ENCODE results near the gene RNF217.

RNF217 gene

DNA sequence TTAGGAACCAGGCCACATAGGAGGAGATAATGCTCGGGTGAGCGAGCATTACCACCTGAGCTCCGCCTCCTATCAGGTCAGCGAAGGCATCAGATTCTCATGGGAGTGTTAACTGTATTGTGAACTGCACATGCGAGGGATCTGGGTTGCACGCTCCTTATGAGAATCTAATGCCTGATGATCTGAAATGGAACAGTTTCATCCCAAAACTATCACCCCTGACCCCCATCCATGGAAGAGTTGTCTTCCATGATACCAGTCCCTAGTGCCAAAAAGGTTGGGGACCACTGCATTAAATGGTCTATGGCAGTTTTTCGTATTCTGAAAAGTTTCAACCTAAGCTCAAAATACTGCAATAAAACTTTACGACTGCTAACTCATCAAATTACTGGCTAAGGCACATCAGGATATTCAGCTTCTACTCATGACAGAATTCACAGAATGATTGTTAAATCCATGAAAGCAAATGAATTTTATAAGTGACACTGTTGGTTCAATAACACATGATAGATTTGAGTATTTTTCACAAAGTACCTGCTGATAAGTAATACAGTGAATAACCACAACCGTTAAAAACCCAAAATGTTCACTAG lies 25.9 kb downstream of the RNF217 start:
- no peak for DNase-seq (ENCODE audit: low read depth in 1 of 2, low spot score in 1 of 2)

DNA sequence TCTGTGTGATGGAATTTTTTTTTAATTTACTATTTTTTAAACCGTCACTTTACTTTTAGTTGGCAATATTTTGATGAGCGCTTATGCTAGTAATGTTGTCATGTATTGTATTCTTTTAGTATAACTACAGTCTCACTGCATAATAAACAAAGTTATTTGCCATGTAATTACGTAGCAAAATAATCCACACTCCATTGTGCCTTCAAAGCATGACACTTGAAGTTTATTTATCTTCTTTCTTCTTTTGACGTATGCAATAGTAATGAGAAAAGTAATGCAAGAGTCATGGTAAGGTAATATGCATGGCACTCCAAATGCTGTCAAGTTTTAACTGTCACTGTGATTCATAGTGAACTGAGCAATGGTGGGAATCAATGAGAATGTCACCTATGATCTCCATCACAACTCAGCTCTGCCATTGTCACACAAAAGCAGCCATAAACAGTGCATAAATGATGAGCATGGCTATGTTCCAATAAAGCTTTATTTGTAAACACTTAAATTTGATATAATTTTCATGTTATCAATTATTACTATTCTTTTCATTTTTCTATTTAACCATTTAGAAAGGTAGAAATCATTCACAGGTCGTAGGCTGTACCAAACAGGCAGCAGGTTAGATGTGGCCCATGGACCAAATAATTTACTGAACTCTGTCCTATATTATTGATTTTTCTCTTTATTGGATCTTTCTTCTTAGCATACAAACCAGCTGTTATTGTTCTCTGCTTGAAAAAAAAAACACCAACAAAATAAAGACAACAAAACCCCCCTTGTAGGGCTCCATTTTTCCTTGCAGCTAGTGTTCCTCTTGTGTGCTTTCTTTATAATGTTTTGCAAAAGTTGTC lies 27.1 kb downstream of the RNF217 start:
- no peak for DNase-seq (ENCODE audit: low read depth in 1 of 2, low spot score in 1 of 2)

DNA sequence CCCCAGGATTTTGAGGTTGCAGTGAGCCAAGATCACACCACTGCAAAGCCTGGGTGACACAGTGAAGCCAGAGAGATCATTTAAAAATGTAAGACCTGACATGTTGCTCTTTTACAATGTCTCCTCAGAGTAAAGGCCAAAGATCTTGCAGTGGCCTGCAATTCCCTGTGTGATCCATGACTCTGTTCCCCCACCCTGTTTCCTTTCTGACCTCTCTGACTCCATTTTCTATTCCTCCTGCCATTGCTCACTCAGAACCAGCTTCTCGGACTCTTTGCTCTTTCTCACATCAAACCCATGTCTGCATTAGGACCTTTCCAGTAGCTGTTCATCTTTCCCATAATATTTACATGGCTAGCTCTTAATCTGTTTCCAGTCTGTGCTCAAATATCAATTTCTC lies 28.8 kb downstream of the RNF217 start:
- no peak for DNase-seq (ENCODE audit: low read depth in 1 of 2, low spot score in 1 of 2)

DNA sequence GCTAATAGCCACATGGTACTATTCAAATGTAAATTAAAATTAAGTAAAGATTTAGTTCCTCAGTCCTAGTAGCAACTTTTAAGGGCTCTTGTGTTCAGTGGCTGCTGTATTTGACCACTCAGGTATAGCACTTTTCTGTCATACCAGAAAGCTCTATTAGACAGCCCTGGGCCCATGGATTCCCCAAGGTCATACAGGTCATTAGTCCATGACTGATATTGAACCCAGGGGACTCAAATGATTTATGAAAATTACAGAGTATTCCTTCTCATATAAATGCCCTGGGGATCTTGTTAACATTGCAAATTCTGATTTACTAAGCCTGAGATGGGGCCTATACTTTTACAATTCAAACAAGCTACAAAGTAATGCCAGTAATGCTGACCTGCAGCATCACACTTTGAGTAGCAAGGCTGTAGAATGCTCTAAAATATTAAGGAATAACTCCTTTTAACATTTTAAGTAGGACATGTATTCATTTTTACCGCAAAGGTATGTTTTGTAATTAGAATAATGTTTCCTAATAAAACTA lies 29.6 kb downstream of the RNF217 start:
- DNase-seq (ENCODE audit: low read depth in 1 of 2, low spot score in 1 of 2), result no peak

DNA sequence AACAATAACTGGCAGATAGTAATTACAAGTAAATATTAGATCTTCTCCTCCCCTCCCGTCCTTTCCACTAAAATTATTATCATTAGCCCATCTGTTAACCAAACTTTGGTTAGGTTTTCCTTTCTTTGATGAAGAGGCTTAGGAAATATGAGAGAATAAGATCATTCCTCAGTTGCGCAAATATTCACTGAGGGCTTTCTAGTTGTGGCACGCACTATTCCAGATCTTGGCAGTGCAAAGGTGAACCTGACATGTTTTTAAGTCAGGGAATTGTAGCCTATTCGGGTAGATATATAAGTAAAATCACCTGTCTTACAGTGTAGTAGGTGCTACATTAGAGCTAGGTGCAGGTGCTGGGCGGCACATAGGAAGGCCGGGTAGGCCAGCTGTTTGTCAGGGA lies 31.1 kb downstream of the RNF217 start:
- no peak for DNase-seq (ENCODE audit: low read depth in 1 of 2, low spot score in 1 of 2)

DNA sequence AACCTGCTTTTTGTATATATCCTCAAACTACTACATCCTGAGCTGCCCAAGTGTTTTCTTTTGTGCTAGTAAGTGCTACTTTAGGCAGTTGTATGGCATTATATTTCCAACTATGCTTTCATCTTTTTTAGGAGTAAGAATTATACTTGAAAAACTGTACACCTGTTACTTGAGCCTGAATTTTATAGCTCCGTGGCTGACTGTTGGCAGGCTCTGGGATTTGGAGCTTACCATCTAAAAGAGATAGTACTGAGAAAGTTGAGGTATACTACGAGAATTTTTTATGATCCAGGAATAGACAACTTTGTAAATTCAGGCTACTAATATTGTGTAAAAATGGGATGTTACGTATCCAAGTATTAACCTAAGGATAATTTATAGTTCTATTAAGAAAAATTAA lies 32.4 kb downstream of the RNF217 start:
- no peak for DNase-seq (ENCODE audit: low read depth in 1 of 2, low spot score in 1 of 2)

DNA sequence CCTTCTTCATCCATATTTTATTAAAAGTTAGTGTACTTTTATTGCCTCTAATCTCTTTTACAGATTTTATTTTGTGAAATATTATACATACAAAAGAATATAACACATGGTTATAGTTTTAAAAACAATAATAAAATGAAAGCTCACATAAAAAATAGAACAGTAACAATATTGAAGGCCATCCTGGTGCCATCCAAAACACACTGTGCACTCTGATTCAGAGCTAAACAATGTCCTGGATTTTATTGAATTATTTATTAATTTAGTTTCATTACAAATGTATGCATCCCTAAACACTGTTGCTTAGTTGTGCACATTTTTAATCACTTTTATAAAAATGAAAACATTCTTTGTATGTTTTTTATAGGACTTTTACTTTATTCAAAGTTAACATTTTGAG lies 32.9 kb downstream of the RNF217 start:
- no peak for DNase-seq (ENCODE audit: low read depth in 1 of 2, low spot score in 1 of 2)

DNA sequence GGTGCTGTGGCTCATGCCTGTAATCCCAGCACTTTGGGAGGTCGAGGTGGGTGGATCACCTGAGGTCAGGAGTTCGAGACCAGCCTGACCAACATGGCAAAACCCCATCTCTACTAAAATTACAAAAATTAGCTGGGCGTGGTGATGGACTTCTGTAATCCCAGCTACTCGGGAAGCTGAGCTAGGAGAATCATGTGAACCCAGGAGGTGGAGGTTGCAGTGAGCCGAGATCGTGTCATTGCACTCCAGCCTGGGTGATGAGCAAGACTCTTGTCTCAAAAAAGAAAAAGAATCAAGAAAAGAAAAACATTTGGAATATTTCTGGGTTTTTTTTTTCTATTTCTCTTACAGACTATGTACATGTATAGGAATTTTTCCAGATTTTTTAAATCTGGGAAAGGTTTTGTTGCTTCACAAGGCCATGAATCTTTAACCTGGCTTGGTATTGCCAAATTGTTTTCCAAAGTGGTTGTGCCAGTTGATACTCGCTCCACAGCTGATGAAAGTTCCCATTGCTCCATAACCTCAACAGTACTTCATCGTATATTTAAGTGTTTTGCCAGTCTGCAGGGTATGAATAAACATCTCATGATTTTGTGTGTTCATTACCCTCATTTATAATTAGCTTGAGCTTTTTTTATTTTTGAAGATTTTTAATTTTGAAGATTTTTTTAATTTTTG lies 33.5 kb downstream of the RNF217 start:
- no peak for DNase-seq (ENCODE audit: low read depth in 1 of 2, low spot score in 1 of 2)

DNA sequence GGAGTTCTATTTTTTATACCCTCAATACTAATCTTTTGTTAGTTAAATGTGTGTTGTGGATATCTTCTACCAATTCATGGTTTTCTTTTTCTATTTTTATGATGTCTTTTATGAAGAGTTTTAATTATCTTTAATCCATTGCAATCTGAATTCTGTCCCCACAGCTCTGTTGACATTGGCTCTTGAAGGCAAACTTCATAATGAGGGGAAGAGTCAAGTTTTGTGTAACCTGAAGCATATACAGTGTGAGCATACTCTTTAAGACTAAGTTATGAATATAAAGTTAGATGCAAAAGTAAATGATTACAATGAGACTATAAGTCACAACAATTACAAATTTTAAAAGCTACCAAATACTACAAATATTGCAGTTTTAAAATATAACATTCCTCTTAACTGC lies 34.2 kb downstream of the RNF217 start:
- DNase-seq (ENCODE audit: low read depth in 1 of 2, low spot score in 1 of 2), result no peak

DNA sequence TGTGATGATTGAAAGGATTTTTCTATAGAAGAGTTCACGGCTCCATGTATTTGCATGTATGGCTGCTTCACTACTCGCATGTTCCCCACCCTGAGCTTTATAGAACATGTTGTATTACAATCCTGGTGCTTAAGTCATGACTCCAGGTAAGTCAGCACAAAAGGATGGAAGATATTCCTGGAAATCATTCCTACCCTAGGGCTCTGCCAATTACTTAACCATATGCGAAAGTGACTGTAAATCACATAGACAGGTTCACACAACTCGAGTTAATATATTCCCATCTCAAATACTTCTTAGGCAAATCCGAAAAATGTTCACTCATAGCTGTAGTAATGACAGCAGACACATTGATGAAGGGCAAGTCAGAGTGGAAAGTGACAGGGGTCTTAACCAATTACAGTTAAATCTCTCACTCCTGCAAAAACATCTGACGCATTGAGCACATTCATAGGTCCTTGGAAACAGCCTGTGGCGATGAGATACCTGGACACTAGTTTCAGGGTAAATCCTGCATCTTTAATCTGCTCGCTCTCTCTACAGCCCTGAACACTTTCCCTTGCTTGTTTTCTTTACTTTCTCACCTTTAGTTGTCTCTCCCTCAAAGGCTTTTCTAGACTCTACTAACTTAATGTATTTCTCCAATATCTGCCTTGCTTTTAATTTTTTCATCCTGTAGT lies 35.1 kb downstream of the RNF217 start:
- DNase-seq (ENCODE audit: low read depth in 1 of 2, low spot score in 1 of 2), result no peak

DNA sequence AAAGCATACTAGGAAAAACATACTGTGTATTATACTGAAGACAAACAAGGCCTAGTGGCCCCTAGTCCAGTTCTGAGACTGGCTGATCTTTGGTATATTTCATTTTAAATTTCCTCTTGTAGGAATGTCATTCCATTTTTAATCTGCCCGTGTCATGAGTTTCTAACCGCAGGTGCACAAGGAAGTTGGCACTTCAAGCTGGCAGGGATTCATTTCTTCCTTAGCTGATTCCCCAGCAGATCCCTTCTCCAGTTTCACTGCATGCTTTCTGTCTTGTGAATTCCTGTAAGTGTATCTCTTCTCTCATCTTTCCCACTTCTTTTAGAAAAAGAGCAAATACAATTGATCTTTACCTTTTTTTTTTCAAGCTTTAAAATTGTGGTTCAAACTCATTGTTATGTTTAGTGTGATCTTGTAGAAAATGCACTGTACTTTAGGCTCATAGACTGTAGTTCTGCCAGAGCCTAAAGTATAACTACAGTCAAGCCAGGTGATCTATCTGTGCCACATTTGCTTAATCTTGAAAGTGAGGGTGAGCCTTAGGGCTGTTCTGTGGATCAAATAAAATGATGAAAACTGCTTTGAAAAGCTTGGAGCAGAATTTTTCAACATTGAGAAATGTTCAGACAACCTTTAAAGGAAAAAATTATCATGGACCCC lies 37.0 kb downstream of the RNF217 start:
- no peak for DNase-seq (ENCODE audit: low read depth in 1 of 2, low spot score in 1 of 2)

DNA sequence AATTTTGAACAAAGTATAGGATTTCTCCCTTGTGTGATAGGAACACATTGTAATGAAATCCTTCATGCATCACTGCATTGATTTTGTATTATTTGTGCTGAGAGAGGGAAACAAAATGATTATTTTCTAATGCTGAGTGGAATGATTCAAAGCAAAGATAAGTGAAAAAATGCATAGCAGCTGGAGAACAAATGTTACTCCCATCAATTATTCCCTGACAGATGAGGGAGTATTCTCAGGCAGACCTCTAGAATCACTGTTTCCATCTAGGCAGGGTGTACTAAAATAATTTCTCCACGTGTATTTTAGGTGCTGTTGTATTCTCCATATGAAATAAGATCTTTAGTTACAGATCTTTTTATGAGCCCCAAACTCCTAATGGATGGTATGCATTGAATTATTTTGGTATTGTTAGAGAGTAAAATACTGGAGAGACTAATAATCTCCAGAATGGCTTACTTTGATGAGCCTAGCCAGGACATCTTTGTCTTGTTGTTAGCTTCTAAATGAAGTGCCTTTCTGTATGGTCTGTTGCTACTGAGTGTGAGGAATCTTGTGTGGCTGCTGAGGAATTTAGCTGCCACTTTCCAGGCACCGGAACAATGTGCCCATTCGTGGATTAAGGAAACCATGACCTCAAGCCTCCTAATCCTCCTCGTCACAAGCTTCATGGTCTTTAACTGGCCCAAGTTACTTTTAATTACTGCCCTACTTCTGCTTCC lies 39.6 kb downstream of the RNF217 start:
- DNase-seq (ENCODE audit: low read depth in 1 of 2, low spot score in 1 of 2), result no peak

DNA sequence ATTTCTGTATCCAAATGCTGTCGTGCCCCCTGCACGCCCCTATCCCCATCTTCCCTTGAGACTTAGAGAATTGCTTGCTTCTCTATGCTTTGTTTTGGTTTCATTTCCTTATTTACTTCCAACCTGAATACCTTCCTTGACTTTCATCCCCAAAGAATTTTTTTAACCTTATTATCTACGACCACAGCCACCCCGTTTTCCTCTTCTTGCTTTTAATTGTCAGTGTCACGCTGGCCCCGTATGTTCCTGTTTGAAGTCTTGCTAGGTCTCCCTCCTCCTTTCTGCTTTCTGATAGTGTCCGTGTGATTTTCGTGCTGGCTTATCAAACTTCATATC lies 40.1 kb downstream of the RNF217 start:
- no peak for DNase-seq (ENCODE audit: low read depth in 1 of 2, low spot score in 1 of 2)

DNA sequence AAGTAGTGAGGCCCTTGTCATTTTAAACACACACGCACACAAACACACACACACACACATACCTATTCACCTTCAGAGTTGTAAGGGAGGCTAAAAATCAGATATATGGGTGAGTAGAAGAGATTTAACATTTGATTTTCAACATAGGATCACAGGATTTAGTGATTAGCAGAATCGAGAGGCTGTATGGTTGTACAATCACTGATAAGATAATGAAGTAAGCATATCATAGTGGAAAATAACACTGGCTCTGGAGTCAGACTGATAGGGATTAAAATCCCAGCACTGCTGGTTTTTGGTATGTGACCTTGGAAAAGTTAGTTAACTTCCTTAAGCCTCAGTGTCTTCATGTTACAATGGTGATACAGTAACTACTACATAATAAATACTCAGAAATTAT lies 40.8 kb downstream of the RNF217 start:
- no peak for DNase-seq (ENCODE audit: low read depth in 1 of 2, low spot score in 1 of 2)

DNA sequence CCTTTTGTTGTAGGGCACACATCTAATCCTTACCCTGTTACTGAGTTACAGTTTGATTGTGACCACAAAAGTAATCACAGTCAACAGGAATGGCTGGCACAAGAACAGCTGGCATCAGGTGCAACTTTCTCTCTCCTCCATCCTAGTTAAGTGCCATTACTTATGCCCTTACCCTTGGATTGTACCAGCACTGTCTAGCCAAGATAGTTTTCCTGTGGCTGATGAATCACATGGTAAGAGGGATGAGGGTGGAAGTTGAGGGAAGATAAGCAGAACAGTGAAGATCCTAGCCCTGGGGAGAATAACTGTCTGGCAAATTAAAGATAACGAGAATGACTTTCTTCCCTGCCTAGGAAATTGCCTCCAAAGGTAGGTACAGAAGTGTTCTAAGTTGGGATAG lies 42.0 kb downstream of the RNF217 start:
- no peak for DNase-seq (ENCODE audit: low read depth in 1 of 2, low spot score in 1 of 2)

DNA sequence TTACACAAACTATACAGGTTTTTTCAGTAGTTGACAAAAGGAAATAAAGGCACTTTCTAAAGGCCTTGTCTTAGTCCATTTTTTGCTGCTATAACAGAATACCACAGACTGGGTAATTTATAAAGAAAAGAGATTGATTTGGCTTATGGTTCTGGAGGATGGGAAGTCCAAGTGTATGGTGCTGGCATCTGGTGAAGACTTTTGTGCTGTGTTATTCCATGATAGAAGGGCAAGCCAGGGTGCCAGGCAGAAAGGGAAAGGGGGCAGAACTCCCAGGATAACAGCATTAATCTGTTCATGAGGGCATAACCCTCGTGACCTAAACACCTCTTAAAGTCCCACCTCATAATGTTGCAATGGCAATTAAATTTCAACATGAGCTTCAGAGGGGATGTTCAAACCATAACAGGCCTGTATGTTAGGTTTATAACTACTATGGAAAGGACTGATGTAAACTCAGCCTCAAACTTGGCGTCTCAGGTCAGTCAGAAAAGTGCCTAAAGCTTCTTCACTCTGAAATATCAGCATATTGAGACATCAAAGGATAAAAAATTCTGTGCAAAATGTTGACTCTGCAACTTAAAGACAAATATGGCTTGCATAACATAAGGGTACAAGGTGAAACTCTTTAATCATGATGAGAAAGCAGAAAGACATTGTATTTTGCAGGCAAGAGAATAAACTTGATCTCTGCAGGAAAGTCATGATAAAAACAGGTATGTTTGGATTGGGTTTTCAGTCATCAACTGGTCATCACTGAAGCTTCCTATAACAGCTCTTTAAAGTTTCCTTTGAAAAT lies 42.8 kb downstream of the RNF217 start:
- no peak for DNase-seq (ENCODE audit: low read depth in 1 of 2, low spot score in 1 of 2)

DNA sequence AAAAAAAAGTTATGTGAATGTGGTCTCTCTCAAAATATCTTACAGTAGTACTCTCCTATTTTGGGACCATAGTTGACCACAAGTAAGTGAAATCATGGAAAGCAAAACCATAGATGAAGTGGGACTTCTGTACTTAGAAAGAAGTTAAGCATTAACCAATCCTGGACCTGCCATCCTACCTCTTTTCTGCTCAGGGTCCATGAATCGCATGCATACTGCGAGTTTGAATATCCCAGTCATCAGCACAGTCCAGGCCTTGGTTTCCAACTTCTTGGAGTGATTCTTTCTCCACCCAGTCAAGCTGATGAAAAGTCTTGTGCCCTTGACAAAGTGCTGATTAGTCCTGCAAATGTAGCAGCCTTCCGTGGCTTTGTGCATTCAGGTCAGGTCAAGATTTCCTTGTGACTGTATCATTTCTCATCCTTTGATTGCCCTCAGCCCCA lies 46.0 kb downstream of the RNF217 start:
- no peak for DNase-seq (ENCODE audit: low read depth in 1 of 2, low spot score in 1 of 2)

DNA sequence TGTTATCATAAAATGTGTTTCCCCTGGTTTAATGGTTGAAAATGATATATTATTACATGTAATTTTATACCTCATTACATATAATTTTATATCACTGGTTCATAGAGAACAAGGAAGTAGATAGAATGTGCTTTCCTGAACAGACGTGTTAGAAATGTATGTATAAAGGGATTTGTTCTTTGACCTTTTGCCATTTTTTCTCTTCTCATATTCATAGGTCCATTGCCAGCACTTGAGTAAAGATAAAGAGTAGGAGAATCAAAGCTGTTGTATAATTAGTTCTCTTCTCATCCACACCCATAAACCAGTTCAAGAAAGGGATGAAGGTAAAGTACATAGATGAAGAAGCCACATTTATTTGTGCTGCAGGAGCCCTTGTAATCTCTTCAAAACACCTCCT lies 46.7 kb downstream of the RNF217 start:
- DNase-seq (ENCODE audit: low read depth in 1 of 2, low spot score in 1 of 2), result no peak

DNA sequence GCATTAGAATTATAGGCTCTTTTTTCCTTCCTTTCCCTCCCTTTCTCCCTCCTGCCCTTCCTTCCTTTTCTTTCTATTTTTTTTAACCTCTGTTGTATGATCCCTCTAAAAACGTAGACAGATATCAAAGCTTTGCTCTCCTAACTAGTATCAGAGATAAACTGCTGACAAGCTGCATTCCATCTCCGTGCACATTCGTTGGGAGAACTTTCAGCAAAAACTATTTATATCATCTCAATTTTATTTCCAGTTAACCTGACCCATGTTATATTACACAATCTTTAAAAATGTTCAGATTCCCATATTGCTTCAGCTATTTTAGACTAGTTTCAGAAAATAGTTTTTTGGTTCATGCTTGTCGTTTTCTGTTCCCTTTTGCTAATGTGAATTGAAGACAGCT lies 47.3 kb downstream of the RNF217 start:
- no peak for DNase-seq (ENCODE audit: low read depth in 1 of 2, low spot score in 1 of 2)
